ENCODE results near the gene THSD7A.

DNA sequence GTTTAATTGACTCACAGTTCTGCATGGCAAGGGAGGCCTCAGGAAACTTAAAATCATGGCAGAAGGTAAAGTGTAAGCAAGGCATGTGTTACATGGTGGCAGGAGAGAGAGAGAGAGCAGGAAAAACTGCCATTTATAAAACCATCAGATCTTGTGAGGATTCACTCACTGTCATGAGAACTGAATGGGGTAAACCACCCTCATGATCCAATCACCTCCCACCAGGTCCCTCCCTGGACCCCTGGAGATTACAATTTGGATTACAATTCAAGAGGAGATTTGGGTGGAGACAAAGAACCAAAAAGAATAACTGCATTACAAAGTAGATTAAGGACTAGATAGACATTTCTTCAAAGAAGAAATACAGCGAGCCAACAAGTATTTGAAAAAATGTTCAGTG is 324.1 kb downstream of the THSD7A start:
- TF ChIP-seq ZNF431 (CRISPR knock-in tag; IDR thresholded peaks at IDR 0.05), result no peak
- TF ChIP-seq ATF2 (CRISPR knock-in tag; IDR thresholded peaks at IDR 0.05), result no peak
- TF ChIP-seq FOSL1 (tag; conservative IDR thresholded peaks at IDR 0.05), result no peak
- TF ChIP-seq HSF4 (CRISPR knock-in tag; IDR thresholded peaks at IDR 0.05; ENCODE audit: borderline replicate concordance), result no peak
- no peak for TF ChIP-seq ZNF24 (IDR thresholded peaks at IDR 0.05)
- no peak for TF ChIP-seq EZH2 (IDR thresholded peaks at IDR 0.05; ENCODE audit: borderline replicate concordance, low read depth, low read length)
- no peak for TF ChIP-seq KAT7 (CRISPR knock-in tag; IDR thresholded peaks at IDR 0.05; ENCODE audit: borderline replicate concordance)
- no peak for TF ChIP-seq SIN3A (IDR thresholded peaks at IDR 0.05; ENCODE audit: borderline replicate concordance in 2 of 2, control insufficient read depth in 1 of 2, low read depth in 2 of 2, low read length in 2 of 2)
- no peak for TF ChIP-seq RBM22 (IDR thresholded peaks at IDR 0.05; ENCODE audit: low read depth, low read length, poor library complexity, severe bottlenecking)
